Neuronal stem cell (in vitro differentiated cells): ENCODE results near the gene NLRP7.
"Not testable (repeated sequence)": the region's sequence is repeated elsewhere in the genome, so short reads cannot be mapped to it uniquely, and the experiment has no call there.

Experiments
- DNase-seq: peaks from one replicate; pipeline ENCODE4 v3.0.0-alpha.2; 2013; ENCODE audit warnings: low spot score
- H2AFZ ChIP-seq: one replicate; pipeline ENCODE4 v1.6.1; 2013; ENCODE audit warnings: mild to moderate bottlenecking, low read length, inconsistent platforms
- H2AK5ac ChIP-seq: 2 replicates; pipeline ENCODE4 v1.6.1; 2013; ENCODE audit warnings: low read depth, mild to moderate bottlenecking, inconsistent platforms, low read length, moderate library complexity, mixed read lengths
- H2BK120ac ChIP-seq: 2 replicates; pipeline ENCODE4 v1.6.1; 2013; ENCODE audit warnings: low read depth, mild to moderate bottlenecking, inconsistent platforms, low read length, moderate library complexity, mixed read lengths
- H2BK12ac ChIP-seq: one replicate; pipeline ENCODE4 v1.6.1; 2013; ENCODE audit warnings: low read length, inconsistent platforms
- H2BK15ac ChIP-seq: 2 replicates; pipeline ENCODE4 v1.6.1; 2013; ENCODE audit warnings: mild to moderate bottlenecking, low read length, inconsistent platforms, mixed read lengths
- H2BK5ac ChIP-seq: one replicate; pipeline ENCODE4 v1.6.1; 2013; ENCODE audit warnings: inconsistent platforms, mild to moderate bottlenecking, low read length, moderate library complexity
- H3K14ac ChIP-seq: one replicate; pipeline ENCODE4 v1.6.1; 2013; ENCODE audit warnings: low read length, inconsistent platforms
- H3K18ac ChIP-seq: 2 replicates; pipeline ENCODE4 v1.6.1; 2013; ENCODE audit warnings: low read length, inconsistent platforms
- H3K23ac ChIP-seq: 2 replicates; pipeline ENCODE4 v1.6.1; 2013; ENCODE audit warnings: low read depth, mild to moderate bottlenecking, mixed read lengths, low read length, inconsistent platforms; ENCODE audit not compliant: poor library complexity
- H3K27ac ChIP-seq: replicated peaks from 3 replicates; pipeline ENCODE4 v1.5.1; 2013; ENCODE audit warnings: low read length, inconsistent platforms
- H3K27me3 ChIP-seq, 3 experiments: 2 replicates each; pipeline ENCODE4 v1.6.1; 2013; ENCODE audit warnings: low read length in 3 of 3, mild to moderate bottlenecking in 2 of 3, inconsistent platforms in 1 of 3, low read depth in 1 of 3, mixed read lengths in 1 of 3, moderate library complexity in 1 of 3; ENCODE audit not compliant: control insufficient read depth in 3 of 3, insufficient read depth in 3 of 3
- H3K36me3 ChIP-seq, 2 donors: replicated peaks in 1 of 2; 2 replicates each; pipeline ENCODE4 v1.6.1; 2013; ENCODE audit warnings: low read length in 2 of 2; ENCODE audit not compliant: control insufficient read depth in 2 of 2, insufficient read depth in 2 of 2
- H3K4ac ChIP-seq: 2 replicates; pipeline ENCODE4 v1.6.1; 2013; ENCODE audit warnings: inconsistent platforms, mild to moderate bottlenecking, low read length, moderate library complexity
- H3K4me1 ChIP-seq, 2 donors: 1 replicate in 1 of 2; 2 replicates in 1 of 2; pipeline ENCODE4 v1.6.1; 2013; ENCODE audit warnings: low read length in 2 of 2, low read depth in 1 of 2; ENCODE audit not compliant: control insufficient read depth in 2 of 2, insufficient read depth in 1 of 2
- H3K4me2 ChIP-seq: one replicate; pipeline ENCODE4 v1.6.1; 2013; ENCODE audit warnings: mild to moderate bottlenecking, low read length, inconsistent platforms; ENCODE audit not compliant: insufficient read depth, poor library complexity, severe bottlenecking
- H3K4me3 ChIP-seq, 2 donors: 2 replicates each; pipeline ENCODE4 v1.5.1; 2013; ENCODE audit warnings: low read length in 2 of 2, mild to moderate bottlenecking in 2 of 2, inconsistent platforms in 1 of 2, moderate library complexity in 1 of 2
- H3K79me1 ChIP-seq: one replicate; pipeline ENCODE4 v1.6.1; 2013; ENCODE audit warnings: low read depth, mild to moderate bottlenecking, inconsistent platforms, low read length, moderate library complexity
- H3K9ac ChIP-seq: one replicate; pipeline ENCODE4 v1.6.1; 2013; ENCODE audit warnings: mild to moderate bottlenecking, low read depth, low read length, inconsistent platforms; ENCODE audit not compliant: poor library complexity
- H3K9me3 ChIP-seq, 2 donors: replicated peaks in 1 of 2; 2 replicates each; pipeline versions ENCODE3 to v1.6.1; 2013; ENCODE audit warnings: low read length in 2 of 2, mild to moderate bottlenecking in 2 of 2, inconsistent platforms in 1 of 2, low read depth in 1 of 2, mixed read lengths in 1 of 2, moderate library complexity in 1 of 2; ENCODE audit not compliant: control insufficient read depth in 2 of 2, insufficient read depth in 1 of 2
- H4K8ac ChIP-seq: one replicate; pipeline ENCODE4 v1.6.1; 2013; ENCODE audit warnings: low read depth, mild to moderate bottlenecking, inconsistent platforms, low read length, moderate library complexity
- H4K91ac ChIP-seq: one replicate; pipeline ENCODE4 v1.6.1; 2013; ENCODE audit warnings: low read length, low read depth, mild to moderate bottlenecking, inconsistent platforms; ENCODE audit not compliant: poor library complexity
- WGBS, 2 donors: extraction: QIAGEN DNeasy Blood & Tissue Kit; methylation state at CpG; one replicate each; pipeline ENCODE4 v1.1.7; 2013; ENCODE audit warnings: missing lambda C conversion rate in 2 of 2, mixed read lengths in 1 of 2; ENCODE audit not compliant: insufficient read length in 2 of 2, insufficient replicate concordance in 1 of 2; ENCODE audit errors: extremely low coverage in 2 of 2; 5-methylcytosine and 5-hydroxymethylcytosine counted together

NLRP7 gene

GRCh38 chr19:54923276-54923675 lies 24.1 kb downstream of the NLRP7 start:
- peak overlapping the region; percentile 87 for H3K18ac ChIP-seq
- no CpG with 5 or more reads among the region's 9 CpGs for WGBS, 2 donors
- H2BK15ac ChIP-seq = no peak overlapping the region
- no peak overlapping the region for H3K9ac ChIP-seq
- no peak overlapping the region for H3K4me2 ChIP-seq
- H3K4me3 ChIP-seq = no peak overlapping the region
- no peak overlapping the region for H2AK5ac ChIP-seq
- no peak overlapping the region for H2BK120ac ChIP-seq
- H3K27me3 ChIP-seq = no peaks in the 10 kb centered on the region
- no peak for DNase-seq
- H3K14ac ChIP-seq = peak overlapping the region; percentile 57
- peaks cover 0 to 3% of the 10 kb centered on the region in 2 donors for H3K4me1 ChIP-seq
- H2BK5ac ChIP-seq = no peak overlapping the region
- H3K23ac ChIP-seq = no peak overlapping the region
- H2AFZ ChIP-seq = peak overlapping the region; percentile 39
- H3K9me3 ChIP-seq = peaks cover 4 to 5% of the 10 kb centered on the region in 2 donors
- H3K79me1 ChIP-seq = no peaks in the 10 kb centered on the region
- H4K91ac ChIP-seq = no peak overlapping the region
- no peaks in the 10 kb centered on the region for H3K36me3 ChIP-seq
- no peak overlapping the region for H3K4ac ChIP-seq
- H3K27ac ChIP-seq = no peak overlapping the region
- no peak overlapping the region for H2BK12ac ChIP-seq
- H4K8ac ChIP-seq = no peak overlapping the region

GRCh38 chr19:54921082-54921481 lies 26.2 kb downstream of the NLRP7 start:
- Histone ChIP-seq H3K27ac (no peak overlapping the region), H3K27me3 (no peaks in the 10 kb centered on the region), H2BK5ac (no peak overlapping the region), H3K4me2 (no peak overlapping the region), H3K23ac (no peak overlapping the region), H3K9me3 (no peaks in the 10 kb centered on the region), H3K79me1 (no peaks in the 10 kb centered on the region), H2BK120ac (no peak overlapping the region), H3K4ac (no peak overlapping the region), H4K8ac (no peak overlapping the region), H4K91ac (no peak overlapping the region), H2AFZ (no peak overlapping the region), H3K36me3 (no peaks in the 10 kb centered on the region), H2AK5ac (no peak overlapping the region), H2BK12ac (no peak overlapping the region), H3K9ac (no peak overlapping the region), H3K4me1 (peaks cover 0 to 3% of the 10 kb centered on the region in 2 donors), H3K18ac (no peak overlapping the region), H3K14ac (no peak overlapping the region), H3K4me3 (no peak overlapping the region), H2BK15ac (no peak overlapping the region)
- WGBS, 2 donors = no CpG with 5 or more reads among the region's 7 CpGs
- DNase-seq = no peak

DNA sequence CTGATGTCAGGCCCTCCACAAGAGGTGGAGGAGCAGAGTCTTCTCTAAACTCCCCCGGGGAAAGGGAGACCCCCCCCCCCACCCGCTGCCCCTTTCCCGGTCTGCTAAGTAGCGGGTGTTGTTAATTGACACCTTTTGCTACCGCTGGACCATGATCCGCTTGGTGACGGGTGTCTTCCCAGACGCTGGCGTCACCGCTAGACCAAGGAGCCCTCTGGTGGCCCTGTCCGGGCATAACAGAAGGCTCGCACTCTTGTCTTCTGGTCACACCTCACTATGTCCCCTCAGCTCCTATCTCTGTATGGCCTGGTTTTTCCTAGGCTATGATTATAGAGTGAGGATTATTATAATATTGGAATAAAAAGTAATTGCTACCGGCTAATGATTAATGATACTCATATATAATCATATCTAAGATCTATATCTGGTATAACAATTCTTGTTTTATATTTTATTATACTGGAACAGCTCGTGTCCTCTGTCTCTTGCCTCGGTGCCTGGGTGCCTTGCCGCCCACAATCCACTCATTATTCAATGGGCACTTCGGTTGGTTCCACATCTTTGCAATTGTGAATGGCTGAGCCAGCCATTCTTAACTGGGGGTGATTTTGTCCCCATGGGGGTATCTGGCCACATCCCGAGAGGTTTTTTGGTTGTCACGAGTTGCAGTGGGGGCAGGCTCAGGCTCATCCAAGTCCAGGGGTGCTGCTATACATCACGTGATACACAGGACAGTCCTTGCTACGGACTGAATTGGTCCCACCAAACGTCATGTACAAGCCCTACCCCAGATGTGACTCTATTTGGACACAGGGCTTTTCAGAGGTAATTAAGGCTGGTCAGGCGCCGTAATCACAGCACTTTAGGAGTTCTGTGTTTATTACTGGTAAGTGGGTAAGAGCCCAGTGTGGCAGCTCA lies 27.4 kb downstream of the NLRP7 start:
- not testable (repeated sequence) for H2BK12ac ChIP-seq, H3K14ac ChIP-seq, H3K4ac ChIP-seq, H3K4me1 ChIP-seq, H4K91ac ChIP-seq, H4K8ac ChIP-seq, H3K9ac ChIP-seq, H3K9me3 ChIP-seq, H3K18ac ChIP-seq, H2AK5ac ChIP-seq, H3K27ac ChIP-seq, H3K36me3 ChIP-seq, H3K23ac ChIP-seq, H3K4me2 ChIP-seq, H2BK120ac ChIP-seq, H3K27me3 ChIP-seq, H2BK5ac ChIP-seq, H3K79me1 ChIP-seq, H2AFZ ChIP-seq, H2BK15ac ChIP-seq
- no CpG with 5 or more reads among the region's 24 CpGs for WGBS, 2 donors
- peak; percentile 6 for DNase-seq
- H3K4me3 ChIP-seq = peak overlapping the region in 1 of 2 donors; percentile 22

DNA sequence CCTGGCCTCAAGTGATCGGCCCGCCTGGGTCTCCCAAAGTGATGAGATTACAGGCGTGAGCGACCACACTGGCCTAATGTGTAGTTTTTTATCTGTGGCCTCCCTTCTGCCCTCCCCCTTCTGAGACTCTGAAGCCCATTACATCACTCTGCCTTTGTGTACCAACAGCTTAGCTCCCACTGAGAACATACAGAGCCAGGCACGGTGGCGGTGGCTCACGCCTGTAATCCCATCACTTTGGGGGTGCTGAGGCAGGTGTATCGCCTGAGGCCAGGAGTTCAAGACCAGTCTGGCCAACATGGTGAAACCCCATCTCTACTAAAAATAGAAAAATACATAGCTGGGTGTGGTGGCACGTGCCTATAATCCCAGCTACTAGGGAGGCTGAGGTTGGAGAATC lies 28.8 kb downstream of the NLRP7 start:
- no peak overlapping the region for H2BK12ac ChIP-seq
- peak overlapping the region; percentile 67 for H3K23ac ChIP-seq
- H2AFZ ChIP-seq = no peak overlapping the region
- no peak overlapping the region for H3K4me2 ChIP-seq
- H3K27me3 ChIP-seq = no peaks in the 10 kb centered on the region
- peaks cover 0 to 2% of the 10 kb centered on the region in 2 donors for H3K4me1 ChIP-seq
- no peak overlapping the region for H3K4ac ChIP-seq
- H4K91ac ChIP-seq = no peak overlapping the region
- no peak overlapping the region for H2BK15ac ChIP-seq
- H2AK5ac ChIP-seq = no peak overlapping the region
- no peak overlapping the region for H2BK120ac ChIP-seq
- no peaks in the 10 kb centered on the region for H3K9me3 ChIP-seq
- H4K8ac ChIP-seq = no peak overlapping the region
- H2BK5ac ChIP-seq = no peak overlapping the region
- DNase-seq = no peak
- no peak overlapping the region for H3K4me3 ChIP-seq
- H3K36me3 ChIP-seq = no peaks in the 10 kb centered on the region
- no peak overlapping the region for H3K27ac ChIP-seq
- WGBS, 2 donors = no CpG with 5 or more reads among the region's 9 CpGs
- H3K79me1 ChIP-seq = no peaks in the 10 kb centered on the region
- no peak overlapping the region for H3K9ac ChIP-seq
- no peak overlapping the region for H3K18ac ChIP-seq
- H3K14ac ChIP-seq = no peak overlapping the region
